GM21360 (cell line): ENCODE results near the gene NOVA2.
A peak's percentile ranks its signal among the peaks of the same experiment; 100 is the strongest.

Experiments used
- ATAC-seq: cut with Tn5 transposase; IDR thresholded peaks from one replicate; pipeline ENCODE4 v1.9.1; 2021; ENCODE audit warnings: mild to moderate bottlenecking, moderate library complexity; ENCODE audit not compliant: unreplicated experiment

Gene NOVA2

DNA sequence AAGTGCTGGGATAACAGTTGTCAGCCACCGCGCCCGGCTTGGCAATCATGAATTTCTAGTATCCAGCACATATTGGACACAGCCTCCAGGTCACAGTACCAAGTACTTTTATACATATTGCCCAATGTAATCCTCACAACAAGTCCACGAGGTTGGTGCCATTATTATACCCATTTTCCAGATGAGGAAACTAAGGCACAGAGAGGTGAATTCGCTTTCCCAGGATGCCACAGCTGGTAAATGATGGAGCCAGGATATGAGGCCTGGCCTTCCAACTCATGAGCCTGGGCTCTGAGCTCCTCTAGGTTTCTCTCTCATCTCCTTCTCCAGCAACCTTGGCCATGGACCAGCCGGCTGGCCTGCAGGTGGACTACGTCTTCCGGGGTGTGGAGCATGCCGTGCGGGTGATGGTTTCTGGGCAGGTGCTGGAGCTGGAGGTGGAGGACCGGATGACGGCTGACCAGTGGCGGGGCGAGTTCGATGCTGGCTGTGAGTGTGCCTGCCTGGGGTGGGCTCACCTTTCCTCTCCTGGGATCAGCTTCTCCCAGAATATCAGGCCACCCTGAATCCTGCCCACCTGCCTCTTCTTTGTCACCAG lies 29.1 kb upstream of the NOVA2 start:
- no peak for ATAC-seq

DNA sequence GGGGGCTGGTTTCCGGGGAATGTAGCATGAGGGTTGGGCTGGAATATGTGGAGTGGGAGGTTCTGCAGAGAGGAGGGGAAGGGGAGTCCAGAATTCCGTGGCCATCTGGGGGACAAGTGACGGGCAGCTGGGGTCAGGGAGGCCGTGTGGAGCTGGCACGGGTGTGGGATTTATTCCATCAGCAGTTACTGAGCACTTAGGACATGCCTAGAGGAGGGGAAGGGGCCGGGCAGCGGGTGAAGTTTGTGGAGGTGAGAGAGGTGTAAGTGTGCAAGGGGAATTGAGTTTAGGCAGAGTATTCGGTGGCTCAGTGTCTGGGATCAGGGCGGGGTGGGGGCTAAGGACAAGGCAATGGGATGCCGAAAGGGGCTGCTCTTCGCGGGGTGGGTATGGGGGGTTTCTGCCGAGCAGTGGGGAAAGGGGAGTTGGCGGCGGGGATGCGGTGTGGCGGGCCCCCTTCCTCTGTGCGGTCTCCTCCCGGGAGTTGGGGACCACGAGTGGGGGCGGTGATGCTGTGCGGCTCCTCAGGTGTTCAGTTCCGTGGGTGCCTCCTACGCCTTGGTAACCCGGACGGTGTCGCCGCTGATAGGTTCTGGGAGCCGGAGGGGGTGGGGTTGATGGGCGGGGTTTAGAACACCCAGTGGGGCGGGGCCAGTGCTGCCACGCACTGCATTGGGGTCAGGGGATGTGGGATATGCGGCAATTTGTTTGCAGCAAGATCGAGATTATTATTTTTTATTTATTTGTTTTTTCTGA lies 27.0 kb upstream of the NOVA2 start:
- no peak for ATAC-seq

- no peak for ATAC-seq
Measured at GRCh38 chr19:45999653-46000121, 26.0 kb upstream of the NOVA2 start.

DNA sequence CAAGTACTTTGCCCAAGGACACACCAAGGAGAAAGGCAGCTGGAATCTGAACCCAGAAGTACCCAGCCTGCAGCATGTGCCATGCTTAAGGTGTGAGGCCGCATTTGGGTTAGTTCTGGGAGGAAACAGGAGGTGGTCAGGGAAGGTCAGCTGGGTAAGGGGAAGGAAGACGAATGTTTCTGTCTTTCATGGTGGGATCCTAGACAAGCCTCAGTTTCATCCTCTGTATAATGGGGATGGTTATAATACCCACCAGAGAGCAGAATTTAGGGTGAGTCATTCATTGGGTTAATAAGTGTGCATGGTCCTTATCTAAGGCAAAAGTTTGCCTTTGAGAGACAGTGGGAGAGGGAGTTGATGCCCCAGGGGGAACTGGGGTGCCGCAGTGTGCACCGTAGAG lies 25.2 kb upstream of the NOVA2 start:
- no peak for ATAC-seq

DNA sequence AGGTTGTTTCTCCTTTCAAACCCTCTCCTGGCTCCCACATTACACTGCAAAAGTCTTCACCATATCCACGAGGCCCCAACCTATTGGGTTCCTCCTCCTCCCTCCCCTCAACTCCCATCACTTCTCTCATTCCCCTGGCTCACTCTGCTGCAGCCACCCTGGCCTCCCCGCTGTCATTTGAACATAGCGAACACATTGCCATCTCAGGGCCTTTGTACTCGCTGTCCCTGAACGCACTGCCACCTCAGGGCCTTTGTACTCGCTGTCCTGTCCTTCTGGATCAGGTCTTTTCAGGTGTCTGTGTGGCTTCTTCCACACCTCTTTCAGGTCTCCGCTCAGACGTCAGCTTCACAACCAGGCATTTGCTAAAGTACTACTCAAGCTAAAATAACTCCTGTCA lies 23.3 kb upstream of the NOVA2 start:
- no peak for ATAC-seq

- ATAC-seq: no peak
Measured at GRCh38 chr19:45995715-45996385, 22.2 kb upstream of the NOVA2 start.

DNA sequence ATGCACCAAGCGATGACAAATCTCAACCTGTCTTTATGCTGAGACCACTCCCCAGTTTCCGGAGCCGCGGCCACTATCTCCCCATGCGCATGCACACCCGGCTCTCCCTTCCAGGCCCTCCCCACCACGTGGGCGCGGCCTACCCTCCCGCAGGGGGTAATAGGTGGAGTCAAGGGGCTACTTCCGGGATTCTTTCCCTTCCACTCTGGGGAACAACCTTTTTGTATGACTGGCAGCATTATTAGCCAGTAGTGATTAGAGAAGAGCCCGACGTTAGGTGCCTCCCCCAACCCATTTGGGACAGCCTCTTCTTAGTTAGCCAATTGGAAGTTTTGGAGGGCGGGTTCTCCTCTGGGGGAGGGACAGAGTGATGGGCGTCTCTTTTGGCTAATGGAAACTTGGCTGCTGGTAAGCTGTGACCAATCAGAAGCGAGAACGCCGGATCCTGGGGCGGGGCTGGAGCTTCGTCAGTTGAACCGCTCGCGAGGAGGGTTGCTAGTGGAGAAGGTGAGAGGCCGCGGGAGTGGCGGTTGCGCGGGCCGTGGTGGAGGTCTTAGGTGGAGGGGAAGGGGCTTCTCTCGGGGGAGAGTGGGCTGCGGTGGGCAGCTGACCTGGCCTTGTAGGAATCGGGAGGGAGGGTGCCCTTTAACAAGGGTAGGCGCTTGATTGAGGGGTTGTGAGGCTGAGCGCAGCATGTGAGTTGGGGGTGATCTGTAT lies 21.5 kb upstream of the NOVA2 start, which contains the start of gene CCDC61:
TSS of gene CCDC61 (plus strand) at position 470 of the 717 bp plus-strand sequence. CDS start 7,552 bp downstream, outside the sequence.
- ATAC-seq: peak; percentile 94

GRCh38 chr19:45994456-45994997 lies 20.9 kb upstream of the NOVA2 start:
- ATAC-seq: no peak

GRCh38 chr19:45990113-45990728 lies 16.6 kb upstream of the NOVA2 start:
- no peak for ATAC-seq

DNA sequence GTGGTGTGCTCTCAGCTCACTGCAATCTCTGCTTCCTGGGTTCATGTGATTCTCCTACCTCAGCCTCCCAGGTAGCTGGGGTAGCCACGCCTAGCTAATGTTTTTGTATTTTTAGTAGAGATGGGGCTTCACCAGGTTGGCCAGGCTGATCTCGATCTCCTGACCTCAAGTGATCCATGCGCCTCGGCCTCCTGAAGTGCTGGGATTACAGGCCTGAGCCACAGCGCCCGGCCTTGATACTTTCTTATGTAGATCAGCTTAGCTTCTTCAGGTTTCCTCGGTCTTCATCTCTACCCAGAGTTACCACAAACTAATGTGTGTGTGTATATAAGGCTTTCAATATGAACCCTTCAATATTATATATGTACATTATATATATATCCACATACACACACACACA lies 11.7 kb upstream of the NOVA2 start:
- ATAC-seq: no peak

- no peak for ATAC-seq
Measured at GRCh38 chr19:45981350-45981749, 7.7 kb upstream of the NOVA2 start.

- no peak for ATAC-seq
Measured at GRCh38 chr19:45978156-45978555, 4.5 kb upstream of the NOVA2 start.

- ATAC-seq: no peak
Measured at GRCh38 chr19:45976178-45976577, 2.5 kb upstream of the NOVA2 start.

DNA sequence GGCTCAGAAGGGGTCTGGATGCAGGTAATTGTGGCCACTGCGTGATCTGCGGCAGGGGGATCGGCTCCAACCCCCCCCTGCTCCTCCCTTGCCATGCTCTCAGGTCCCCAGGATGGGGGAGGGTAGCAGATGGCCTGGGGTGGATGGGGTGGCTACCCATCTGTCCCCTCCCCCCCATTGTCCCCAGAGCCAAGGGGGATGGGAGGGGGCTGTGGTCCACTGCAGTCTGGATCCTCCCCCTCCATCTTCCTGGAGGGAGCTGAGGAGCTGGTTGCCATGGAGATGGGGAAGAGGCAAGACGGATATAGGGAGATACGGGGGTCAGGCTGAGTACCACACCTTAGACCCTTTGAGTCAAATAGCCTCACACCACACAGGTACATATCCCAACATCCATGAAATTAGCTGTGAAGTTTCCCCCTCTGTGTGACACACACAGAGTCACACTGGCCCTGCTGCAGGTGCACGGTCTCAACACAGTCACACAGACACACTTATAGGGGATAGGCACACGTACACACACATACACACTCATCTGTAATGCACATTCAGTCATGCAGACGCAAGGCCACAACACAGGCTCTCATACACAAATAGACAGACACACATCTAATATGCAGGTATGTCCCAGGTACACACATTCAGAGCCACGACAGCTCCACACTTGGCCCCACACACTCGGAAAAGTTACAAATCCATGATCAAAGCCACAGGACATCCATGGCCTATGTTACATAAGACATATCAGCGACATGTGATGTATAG lies 1.8 kb upstream of the NOVA2 start:
- ATAC-seq: no peak

DNA sequence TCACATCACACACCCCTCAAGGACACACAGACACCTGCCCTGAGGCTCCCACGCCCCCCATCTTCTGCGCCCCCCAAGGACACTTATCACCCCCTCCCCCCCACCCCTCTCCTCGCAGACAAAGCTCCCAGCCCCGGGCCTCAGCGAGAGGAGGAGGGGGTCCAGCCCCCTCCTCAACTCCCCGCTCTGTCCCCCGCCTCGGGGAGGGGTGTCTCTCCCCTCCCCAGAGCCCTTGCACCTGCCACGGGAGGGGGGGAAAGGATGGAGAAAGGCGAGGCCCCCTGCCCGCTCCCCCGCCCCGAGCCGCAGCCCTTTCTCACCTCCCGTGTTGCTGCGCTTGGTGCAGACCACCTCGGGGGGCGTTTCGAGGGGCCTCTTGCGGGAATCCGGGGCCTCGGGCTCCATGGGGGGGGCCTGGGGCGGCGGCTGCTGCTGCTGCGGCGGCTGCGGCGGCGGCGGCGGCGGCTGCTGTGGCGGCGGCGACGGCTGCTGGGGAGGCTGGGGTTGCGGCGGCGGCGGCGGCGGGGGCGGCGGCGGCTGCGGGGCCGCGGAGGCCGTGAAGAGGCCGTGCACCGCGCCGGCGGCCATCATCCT lies 621 bp downstream of the NOVA2 start:
- ATAC-seq: no peak

- no peak for ATAC-seq
Measured at GRCh38 chr19:45972081-45972946, 1.4 kb downstream of the NOVA2 start.

- no peak for ATAC-seq
Measured at GRCh38 chr19:45971260-45971902, 2.3 kb downstream of the NOVA2 start.

DNA sequence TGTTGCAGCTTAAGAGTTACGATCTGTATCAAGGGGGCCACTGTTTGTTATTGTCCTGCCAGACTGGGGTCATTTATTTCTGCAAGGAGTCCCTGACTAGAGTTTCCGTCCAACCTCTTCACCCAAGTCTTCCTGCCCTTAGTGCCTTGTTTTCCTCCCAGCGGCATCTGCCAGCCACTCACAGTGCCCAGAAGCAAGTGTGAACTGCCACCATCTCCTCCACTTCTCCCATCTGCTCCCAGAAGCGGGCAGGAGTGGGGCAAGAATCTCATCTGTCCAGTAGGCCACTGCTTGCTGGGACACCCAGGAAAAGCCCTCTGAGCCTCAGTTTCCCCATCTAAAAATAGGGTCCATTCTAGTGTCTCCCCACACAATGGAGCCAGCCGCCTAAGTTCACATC lies 4.0 kb downstream of the NOVA2 start:
- ATAC-seq: no peak
